GM12878 (cell line): ENCODE results near the gene TEFM. TPM values are rescaled to one million over a fixed set of nuclear protein-coding genes. Genes with fewer than 3 reads are reported as not detected.

ENCODE experiments used
- ATAC-seq: fragments of 200-7000 bp; cut with Tn5 transposase; 3 replicates; pipeline ENCODE4 v1.9.1; 2020; ENCODE audit warnings: mild to moderate bottlenecking, moderate library complexity
- BruUV-seq: library from RNA; stranded (reverse); fragments of 400-500 nt; replicated peaks from 2 replicates; lab custom pipeline; 2021; lab: Mats Ljungman, UMichigan
- CTCF ChIA-PET: fragments of 300-600 bp; sonication (Branson Sonifier 250); formaldehyde crosslinking; extraction: SDS; loops from one replicate; lab custom pipeline; 2021; ENCODE audit warnings: inconsistent platforms; lab: Yijun Ruan, JAX
- POLR2A ChIA-PET: fragments of 350-600 bp; formaldehyde crosslinking; extraction: SDS; loops from one replicate; lab custom pipeline; 2021; ENCODE audit warnings: inconsistent platforms; lab: Charles Lee
- RAD21 ChIA-PET: fragments of 300-600 bp; sonication (Branson Sonifier 250); formaldehyde crosslinking; loops from one replicate; lab custom pipeline; 2023; ENCODE audit warnings: antibody characterized with exemption; ENCODE audit not compliant: unreplicated experiment; lab: Charles Lee
- SMC1A ChIA-PET: fragments of 300-600 bp; sonication (Branson Sonifier 250); formaldehyde crosslinking; loops from one replicate; lab custom pipeline; 2023; ENCODE audit not compliant: unreplicated experiment, uncharacterized antibody; lab: Charles Lee
- DNase-seq: peaks from one replicate; pipeline ENCODE4 v3.0.0-alpha.2; 2011; ENCODE audit warnings: low read depth, low spot score
- FAIRE-seq: peaks from 3 replicates; lab custom pipeline; 2011; peaks lifted over from hg19 to GRCh38; lab: Jason Lieb, UNC
- H2AFZ ChIP-seq: 2 replicates; pipeline ENCODE4 v1.6.0; 2011; ENCODE audit warnings: low read depth, low read length, control low read depth; ENCODE audit not compliant: control insufficient read depth
- H3K27ac ChIP-seq: 2 replicates; pipeline ENCODE4 v1.5.1; 2011; ENCODE audit warnings: control low read depth; ENCODE audit not compliant: control insufficient read depth, insufficient read depth
- H3K27me3 ChIP-seq, 2 experiments: replicated peaks in 1 of 2; 2 replicates each; pipeline versions ENCODE4 v1.6.0 to v1.6.1; 2011; ENCODE audit warnings: low read length in 1 of 2; ENCODE audit not compliant: control insufficient read depth in 2 of 2, insufficient read depth in 2 of 2
- H3K36me3 ChIP-seq, 2 experiments: 2 replicates each; pipeline ENCODE4 v1.5.1; 2011; ENCODE audit warnings: low read length in 1 of 2; ENCODE audit not compliant: control insufficient read depth in 2 of 2, insufficient read depth in 2 of 2
- H3K4me1 ChIP-seq: 2 replicates; pipeline ENCODE4 v1.6.1; 2011; ENCODE audit warnings: mild to moderate bottlenecking, low read length, moderate library complexity, mixed read lengths; ENCODE audit not compliant: control insufficient read depth, insufficient read depth
- H3K4me2 ChIP-seq: 2 replicates; pipeline ENCODE4 v1.6.0; 2011; ENCODE audit warnings: control low read depth; ENCODE audit not compliant: control insufficient read depth, insufficient read depth
- H3K4me3 ChIP-seq: fragments of 200-600 bp; sonication (generic); 2 replicates; pipeline ENCODE4 v1.5.1; 2016
- H3K79me2 ChIP-seq: 2 replicates; pipeline ENCODE4 v1.6.0; 2011; ENCODE audit warnings: low read length; ENCODE audit not compliant: control insufficient read depth, insufficient read depth
- H3K9ac ChIP-seq: 2 replicates; pipeline ENCODE4 v1.8.0; 2011; ENCODE audit warnings: low read length, control low read depth, mixed read lengths; ENCODE audit not compliant: control insufficient read depth, insufficient read depth
- H3K9me3 ChIP-seq: replicated peaks from 3 replicates; pipeline ENCODE4 v1.5.1; 2011; ENCODE audit warnings: mild to moderate bottlenecking, low read length; ENCODE audit not compliant: control insufficient read depth, insufficient read depth
- H4K20me1 ChIP-seq: 2 replicates; pipeline ENCODE4 v1.6.0; 2011; ENCODE audit not compliant: control insufficient read depth, insufficient read depth
- ASH2L ChIP-seq: fragments of 300-600, 200-600 bp; sonication (generic); IDR thresholded peaks from 2 replicates; pipeline ENCODE4 v1.6.1; 2017; ENCODE audit warnings: low read depth, mild to moderate bottlenecking, borderline replicate concordance
- ATF2 ChIP-seq: IDR thresholded peaks from 2 replicates; pipeline ENCODE4 v1.6.1; 2012; ENCODE audit warnings: low read length, inconsistent platforms
- BCLAF1 ChIP-seq: fragments of 450-650 bp; IDR thresholded peaks from 2 replicates; pipeline ENCODE4 v1.6.1; 2017; ENCODE audit warnings: antibody characterized with exemption, mild to moderate bottlenecking, moderate library complexity
- CEBPZ ChIP-seq: fragments of 150-350 bp; IDR thresholded peaks from 2 replicates; pipeline ENCODE4 v1.6.1; 2016; ENCODE audit warnings: low read depth, low read length
- HDAC6 ChIP-seq: fragments of 200-600 bp; sonication (generic); IDR thresholded peaks from one replicate; pipeline ENCODE4 v1.8.0; 2017; ENCODE audit warnings: antibody characterized with exemption; ENCODE audit not compliant: unreplicated experiment
- HSF1 ChIP-seq: fragments of 150-350 bp; IDR thresholded peaks from 2 replicates; pipeline ENCODE4 v1.6.1; 2014; ENCODE audit warnings: mild to moderate bottlenecking, low read depth, low read length
- IRF5 ChIP-seq: fragments of 450-650 bp; IDR thresholded peaks from 2 replicates; pipeline ENCODE4 v1.6.1; 2017; ENCODE audit warnings: borderline replicate concordance
- MLLT1 ChIP-seq: fragments of 450-650 bp; IDR thresholded peaks from 2 replicates; pipeline ENCODE4 v1.6.1; 2016; ENCODE audit warnings: mild to moderate bottlenecking
- MTA3 ChIP-seq: IDR thresholded peaks from 2 replicates; pipeline ENCODE4 v1.6.1; 2012; ENCODE audit warnings: low read length, inconsistent platforms, borderline replicate concordance
- POLR2A ChIP-seq: IDR thresholded peaks from 2 replicates; pipeline ENCODE4 v1.6.1; 2011; ENCODE audit warnings: low read depth, mild to moderate bottlenecking, low read length
- STAT3 ChIP-seq: IDR thresholded peaks from 2 replicates; pipeline ENCODE4 v1.6.1; 2011; ENCODE audit warnings: low read depth, low read length, improper control_type of control experiment
- TARDBP ChIP-seq: IDR thresholded peaks from 2 replicates; pipeline ENCODE4 v1.6.1; 2016; ENCODE audit warnings: borderline replicate concordance
- TBL1XR1 ChIP-seq: IDR thresholded peaks from 2 replicates; pipeline ENCODE4 v1.6.1; 2012; ENCODE audit warnings: low read depth, low read length, improper control_type of control experiment
- WGBS: methylation state at CpG from one replicate; pipeline ENCODE4 v1.1.6; 2016; ENCODE audit warnings: low lambda C conversion rate; ENCODE audit not compliant: insufficient replicate concordance, insufficient coverage; ENCODE audit errors: missing lambda C conversion rate; 5-methylcytosine and 5-hydroxymethylcytosine counted together
- in situ Hi-C: fragments of 300-500 bp; cut with MboI; formaldehyde crosslinking; loops from 9 replicates; pipeline ENCODE4 v1.14.3; 2018; ENCODE audit warnings: mixed read lengths
- intact Hi-C: fragments of 100-400 bp; cut with micrococcal nuclease; formaldehyde crosslinking; loops from one replicate; pipeline ENCODE4 v1.14.2; 2022; ENCODE audit not compliant: unreplicated experiment
- polyA plus RNA-seq, 11 experiments: library from polyadenylated mRNA; depleted of rRNA in 4 of 11; unstranded in 6 of 11; stranded (reverse) in 5 of 11; fragments of >200 nt; fragmentation: Nextera tagmentation in 4 of 11; fragmentation: Illumina TruSeq in 1 of 11; extraction: Ambion mirVana in 4 of 11; extraction: Trizol in 1 of 11; gene quantifications; 1 replicate in 1 of 11; 2 replicates in 10 of 11; pipeline versions ENCODE4 v1.2.1 to v1.2.3, GENCODE V29; 2011 to 2016; ENCODE audit warnings: inconsistent platforms in 2 of 11, missing spikeins in 2 of 11, low read depth in 1 of 11
- total RNA-seq, 4 experiments: library from RNA; depleted of rRNA in 3 of 4; stranded (reverse); fragments of >200 nt in 3 of 4; fragmentation: Illumina TruSeq in 1 of 4; extraction: Trizol in 1 of 4; gene quantifications; 2 replicates each; pipeline versions ENCODE4 v1.2.1 to v1.2.3, GENCODE V29; 2013 to 2021

TEFM gene
- total and polyA plus RNA-seq, 10 of the 15 experiments (the other 5 are each of a cell fraction or from before 2014, with no cell fraction given): 11.5 to 57.1 (median 28.6) TPM

- no peak for FAIRE-seq
- CTCF ChIA-PET: interaction anchor here (0.8 kb wide), 1 partner anchor 15 kb away, joined by 3 read pairs; no protein-coding TSS in a partner anchor
- TF ChIP-seq CEBPZ (no peak), MLLT1 (no peak), STAT3 (no peak), TARDBP (no peak), BCLAF1 (no peak), TBL1XR1 (no peak), POLR2A (no peak), MTA3 (no peak), IRF5 (no peak), HDAC6 (no peak), ASH2L (no peak), ATF2 (no peak), HSF1 (no peak)
Measured at GRCh38 chr17:30869005-30869404, 37.0 kb downstream of the TEFM start.

More at GRCh38 chr17:30869005-30869404, 37.0 kb downstream of the TEFM start:
- Histone ChIP-seq H2AFZ (no peak overlapping the region), H3K27ac (no peak overlapping the region), H3K27me3 (no peaks in the 10 kb centered on the region), H3K36me3 (peaks cover 3 to 14% of the 10 kb centered on the region in 2 experiments; a peak in 3 of 4 replicates), H3K79me2 (no peaks in the 10 kb centered on the region), H3K9me3 (no peaks in the 10 kb centered on the region), H4K20me1 (no peaks in the 10 kb centered on the region), H3K4me2 (no peak overlapping the region), H3K4me1 (no peaks in the 10 kb centered on the region), H3K4me3 (no peak overlapping the region), H3K9ac (no peak overlapping the region)
- RAD21 ChIA-PET: no interaction called here
- DNase-seq (no peak), ATAC-seq (no peak)
- in situ Hi-C loops (no loop called here), intact Hi-C loops (no loop called here)
- SMC1A ChIA-PET: no interaction called here
- no TSS peak for BruUV-seq
- POLR2A ChIA-PET: no interaction called here
- WGBS: 91% methylated on average over 6 of the region's 6 CpGs
